Liver (tissue), 9 donors: Measurements from ENCODE around the gene CIDEB. TPM values are rescaled to one million over a fixed set of nuclear protein-coding genes. Genes with fewer than 3 reads are reported as not detected.

Experiments
- DNase-seq: peaks from one replicate; pipeline ENCODE4 v3.0.0-alpha.2; 2017; ENCODE audit warnings: low spot score
- H3K27ac ChIP-seq, 2 donors: one replicate each; pipeline ENCODE4 v1.7.0; 2013; ENCODE audit warnings: inconsistent platforms in 2 of 2, low read length in 2 of 2, control low read depth in 1 of 2, low read depth in 1 of 2, mild to moderate bottlenecking in 1 of 2
- H3K27me3 ChIP-seq, 4 donors: one replicate each; pipeline versions ENCODE4 v1.6.1 to v1.7.0; 2013; ENCODE audit warnings: low read length in 3 of 4, inconsistent platforms in 1 of 4, mild to moderate bottlenecking in 1 of 4, moderate library complexity in 1 of 4; ENCODE audit not compliant: control insufficient read depth in 4 of 4, insufficient read depth in 4 of 4
- H3K36me3 ChIP-seq, 4 donors: one replicate each; pipeline versions ENCODE4 v1.6.1 to v1.7.0; 2013; ENCODE audit warnings: low read length in 3 of 4, mild to moderate bottlenecking in 3 of 4, low read depth in 1 of 4, moderate library complexity in 1 of 4; ENCODE audit not compliant: control insufficient read depth in 4 of 4, insufficient read depth in 3 of 4
- H3K4me1 ChIP-seq, 4 donors: one replicate each; pipeline versions ENCODE4 v1.6.1 to v1.7.0; 2013; ENCODE audit warnings: low read length in 3 of 4, mild to moderate bottlenecking in 3 of 4, moderate library complexity in 1 of 4; ENCODE audit not compliant: control insufficient read depth in 4 of 4, insufficient read depth in 4 of 4
- H3K4me3 ChIP-seq, 3 donors: one replicate each; pipeline versions ENCODE4 v1.6.1 to v1.7.0; 2013; ENCODE audit warnings: low read length in 3 of 3, control low read depth in 1 of 3, low read depth in 1 of 3, mild to moderate bottlenecking in 1 of 3
- H3K9ac ChIP-seq, 2 donors: one replicate each; pipeline ENCODE4 v1.7.0; 2013; ENCODE audit warnings: low read length in 2 of 2, mild to moderate bottlenecking in 2 of 2, moderate library complexity in 2 of 2, control low read depth in 1 of 2, low read depth in 1 of 2
- H3K9me3 ChIP-seq, 4 donors: one replicate each; pipeline versions ENCODE4 v1.6.1 to v1.7.0; 2013; ENCODE audit warnings: low read length in 3 of 4; ENCODE audit not compliant: control insufficient read depth in 4 of 4
- ATF3 ChIP-seq: IDR thresholded peaks from 2 replicates; pipeline ENCODE4 v1.6.1; 2016; ENCODE audit warnings: antibody characterized with exemption
- CTCF ChIP-seq: fragments of 150-350 bp; IDR thresholded peaks from 2 replicates; pipeline ENCODE4 v1.5.1; 2017; ENCODE audit warnings: improper control_type of control experiment, low read depth, low read length; ENCODE audit not compliant: missing input control
- EGR1 ChIP-seq, 2 donors: IDR thresholded peaks; 2 replicates each; pipeline ENCODE4 v1.6.1; 2016 to 2018; ENCODE audit warnings: antibody characterized with exemption in 2 of 2, low read depth in 2 of 2
- FOXA1 ChIP-seq: IDR thresholded peaks from 2 replicates; pipeline ENCODE4 v1.6.1; 2016; ENCODE audit warnings: antibody characterized with exemption
- GABPA ChIP-seq, 2 donors: IDR thresholded peaks in 1 of 2; conservative IDR thresholded peaks in 1 of 2; 2 replicates each; pipeline ENCODE4 v1.6.1; 2016; ENCODE audit warnings: antibody characterized with exemption in 2 of 2, mild to moderate bottlenecking in 1 of 2, moderate library complexity in 1 of 2
- HNF4A ChIP-seq, 2 donors: conservative IDR thresholded peaks; 2 replicates each; pipeline ENCODE4 v1.6.1; 2016; ENCODE audit warnings: antibody characterized with exemption in 2 of 2, mild to moderate bottlenecking in 2 of 2
- HNF4G ChIP-seq: IDR thresholded peaks from 2 replicates; pipeline ENCODE4 v1.6.1; 2016; ENCODE audit warnings: antibody characterized with exemption
- JUND ChIP-seq, 2 donors: IDR thresholded peaks; 2 replicates each; pipeline ENCODE4 v1.6.1; 2016; ENCODE audit warnings: antibody characterized with exemption in 2 of 2
- MAX ChIP-seq: IDR thresholded peaks from 2 replicates; pipeline ENCODE4 v1.6.1; 2016; ENCODE audit warnings: antibody characterized with exemption
- NR2F2 ChIP-seq: IDR thresholded peaks from 2 replicates; pipeline ENCODE4 v1.6.1; 2016; ENCODE audit warnings: antibody characterized with exemption
- RAD21 ChIP-seq, 2 donors: IDR thresholded peaks; 2 replicates each; pipeline ENCODE4 v1.6.1; 2016; ENCODE audit warnings: antibody characterized with exemption in 2 of 2, mild to moderate bottlenecking in 2 of 2
- RXRA ChIP-seq, 2 donors: IDR thresholded peaks; 2 replicates each; pipeline ENCODE4 v1.6.1; 2017 to 2018; ENCODE audit warnings: antibody characterized with exemption in 2 of 2, mild to moderate bottlenecking in 1 of 2
- SP1 ChIP-seq: IDR thresholded peaks from 2 replicates; pipeline ENCODE4 v1.6.1; 2018; ENCODE audit warnings: antibody characterized with exemption, mild to moderate bottlenecking
- TAF1 ChIP-seq: conservative IDR thresholded peaks from 2 replicates; pipeline ENCODE4 v1.6.1; 2016; ENCODE audit warnings: antibody characterized with exemption, mild to moderate bottlenecking
- WGBS: extraction: QIAGEN DNeasy Blood & Tissue Kit; methylation state at CpG from one replicate; pipeline ENCODE4 v1.1.7; 2013; 5-methylcytosine and 5-hydroxymethylcytosine counted together
- polyA plus RNA-seq, 2 donors: library from polyadenylated mRNA; stranded (reverse) in 1 of 2; unstranded in 1 of 2; fragments of 200-250 nt in 1 of 2; fragments of >200 nt in 1 of 2; fragmentation: Nextera tagmentation in 1 of 2; extraction: Ambion mirVana in 1 of 2; gene quantifications; one replicate each; pipeline versions ENCODE4 v1.2.1 to v1.2.3, GENCODE V29; 2013 to 2015
- total RNA-seq, 2 donors: library from RNA; depleted of rRNA; stranded (reverse); fragments of >200 nt; gene quantifications; one replicate each; pipeline ENCODE4 v1.2.3, GENCODE V29; 2014
- TF ChIP-seq, protein P1 (sequence below): IDR thresholded peaks from 2 replicates; pipeline ENCODE4 v1.6.1; 2016; ENCODE audit warnings: antibody characterized with exemption
- TF ChIP-seq, protein P2 (sequence below): IDR thresholded peaks from 2 replicates; pipeline ENCODE4 v1.6.1; 2016; ENCODE audit warnings: antibody characterized with exemption, mild to moderate bottlenecking
- donor health status: healthy.
- donor health status: healthy.
- donor health status: healthy.
- donor health status: healthy.
- donor health status: healthy.

Gene CIDEB
- total and polyA plus RNA-seq, 4 donors = 32.1 to 312 (median 159) TPM

DNA sequence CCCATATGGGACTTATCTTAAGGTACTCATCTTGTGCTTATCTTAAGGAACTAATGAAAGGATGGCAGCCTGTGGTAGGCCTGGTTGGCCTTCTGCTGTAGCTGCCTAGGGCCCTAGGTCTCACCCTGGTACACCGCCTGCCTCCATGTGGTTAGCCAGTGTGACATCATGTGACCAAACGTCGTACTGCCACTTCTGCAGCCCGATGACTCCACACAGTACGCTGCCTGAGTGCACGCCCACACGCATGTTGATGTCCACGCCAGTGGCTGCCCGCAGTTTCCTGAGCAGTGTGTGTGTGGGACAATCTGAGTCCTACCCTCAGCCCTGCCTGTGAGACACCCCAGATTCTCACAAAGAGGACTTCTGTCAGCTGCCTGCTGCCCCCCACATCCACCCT is 22.0 kb upstream of the CIDEB start:
- H3K4me1 ChIP-seq = peaks cover 9 to 35% (median 20%) of the 10 kb centered on the region in 4 donors
- no peak overlapping the region for H3K27ac ChIP-seq
- no peaks in the 10 kb centered on the region for H3K36me3 ChIP-seq
- no peak overlapping the region for H3K9ac ChIP-seq
- no peak for DNase-seq
- no peak for TF ChIP-seq TAF1
- no peak for TF ChIP-seq CTCF
- TF ChIP-seq FOXA1 = no peak
- no peak for TF ChIP-seq HNF4A (conservative IDR thresholded peaks at IDR 0.05)
- TF ChIP-seq HNF4G = no peak
- TF ChIP-seq RXRA (IDR thresholded peaks at IDR 0.05) = no peak
- no peak for TF ChIP-seq JUND (IDR thresholded peaks at IDR 0.05)
- TF ChIP-seq, protein P1, sequence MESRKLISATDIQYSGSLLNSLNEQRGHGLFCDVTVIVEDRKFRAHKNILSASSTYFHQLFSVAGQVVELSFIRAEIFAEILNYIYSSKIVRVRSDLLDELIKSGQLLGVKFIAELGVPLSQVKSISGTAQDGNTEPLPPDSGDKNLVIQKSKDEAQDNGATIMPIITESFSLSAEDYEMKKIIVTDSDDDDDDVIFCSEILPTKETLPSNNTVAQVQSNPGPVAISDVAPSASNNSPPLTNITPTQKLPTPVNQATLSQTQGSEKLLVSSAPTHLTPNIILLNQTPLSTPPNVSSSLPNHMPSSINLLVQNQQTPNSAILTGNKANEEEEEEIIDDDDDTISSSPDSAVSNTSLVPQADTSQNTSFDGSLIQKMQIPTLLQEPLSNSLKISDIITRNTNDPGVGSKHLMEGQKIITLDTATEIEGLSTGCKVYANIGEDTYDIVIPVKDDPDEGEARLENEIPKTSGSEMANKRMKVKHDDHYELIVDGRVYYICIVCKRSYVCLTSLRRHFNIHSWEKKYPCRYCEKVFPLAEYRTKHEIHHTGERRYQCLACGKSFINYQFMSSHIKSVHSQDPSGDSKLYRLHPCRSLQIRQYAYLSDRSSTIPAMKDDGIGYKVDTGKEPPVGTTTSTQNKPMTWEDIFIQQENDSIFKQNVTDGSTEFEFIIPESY = no peak
- 84% methylated on average over 9 of the region's 9 CpGs for WGBS
- H3K4me3 ChIP-seq = no peak overlapping the region
- H3K27me3 ChIP-seq = no peaks in the 10 kb centered on the region
- no peaks in the 10 kb centered on the region for H3K9me3 ChIP-seq

GRCh38 chr14:24329073-24329663 is 21.4 kb upstream of the CIDEB start:
- 90% methylated on average over 12 of the region's 12 CpGs for WGBS
- TF ChIP-seq SP1 = no peak
- TF ChIP-seq ATF3 = no peak
- TF ChIP-seq, protein P2, sequence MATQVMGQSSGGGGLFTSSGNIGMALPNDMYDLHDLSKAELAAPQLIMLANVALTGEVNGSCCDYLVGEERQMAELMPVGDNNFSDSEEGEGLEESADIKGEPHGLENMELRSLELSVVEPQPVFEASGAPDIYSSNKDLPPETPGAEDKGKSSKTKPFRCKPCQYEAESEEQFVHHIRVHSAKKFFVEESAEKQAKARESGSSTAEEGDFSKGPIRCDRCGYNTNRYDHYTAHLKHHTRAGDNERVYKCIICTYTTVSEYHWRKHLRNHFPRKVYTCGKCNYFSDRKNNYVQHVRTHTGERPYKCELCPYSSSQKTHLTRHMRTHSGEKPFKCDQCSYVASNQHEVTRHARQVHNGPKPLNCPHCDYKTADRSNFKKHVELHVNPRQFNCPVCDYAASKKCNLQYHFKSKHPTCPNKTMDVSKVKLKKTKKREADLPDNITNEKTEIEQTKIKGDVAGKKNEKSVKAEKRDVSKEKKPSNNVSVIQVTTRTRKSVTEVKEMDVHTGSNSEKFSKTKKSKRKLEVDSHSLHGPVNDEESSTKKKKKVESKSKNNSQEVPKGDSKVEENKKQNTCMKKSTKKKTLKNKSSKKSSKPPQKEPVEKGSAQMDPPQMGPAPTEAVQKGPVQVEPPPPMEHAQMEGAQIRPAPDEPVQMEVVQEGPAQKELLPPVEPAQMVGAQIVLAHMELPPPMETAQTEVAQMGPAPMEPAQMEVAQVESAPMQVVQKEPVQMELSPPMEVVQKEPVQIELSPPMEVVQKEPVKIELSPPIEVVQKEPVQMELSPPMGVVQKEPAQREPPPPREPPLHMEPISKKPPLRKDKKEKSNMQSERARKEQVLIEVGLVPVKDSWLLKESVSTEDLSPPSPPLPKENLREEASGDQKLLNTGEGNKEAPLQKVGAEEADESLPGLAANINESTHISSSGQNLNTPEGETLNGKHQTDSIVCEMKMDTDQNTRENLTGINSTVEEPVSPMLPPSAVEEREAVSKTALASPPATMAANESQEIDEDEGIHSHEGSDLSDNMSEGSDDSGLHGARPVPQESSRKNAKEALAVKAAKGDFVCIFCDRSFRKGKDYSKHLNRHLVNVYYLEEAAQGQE = no peak
- no peak for TF ChIP-seq CTCF
- TF ChIP-seq NR2F2 = no peak
- no peak for TF ChIP-seq MAX
- TF ChIP-seq, protein P1 = no peak
- TF ChIP-seq JUND (IDR thresholded peaks at IDR 0.05) = no peak
- no peak for TF ChIP-seq HNF4G
- TF ChIP-seq GABPA (IDR thresholded peaks at IDR 0.05 in 1 of 2, conservative IDR thresholded peaks at IDR 0.05 in 1 of 2) = no peak
- no peak for TF ChIP-seq HNF4A (conservative IDR thresholded peaks at IDR 0.05)
- TF ChIP-seq RXRA (IDR thresholded peaks at IDR 0.05) = no peak
- no peak for TF ChIP-seq RAD21 (IDR thresholded peaks at IDR 0.05)
- TF ChIP-seq TAF1 = no peak
- no peak for TF ChIP-seq EGR1 (IDR thresholded peaks at IDR 0.05; ENCODE audit: low read depth in 2 of 2)
- no peak for TF ChIP-seq FOXA1
- Histone ChIP-seq H3K27ac (no peak overlapping the region), H3K9me3 (no peaks in the 10 kb centered on the region), H3K36me3 (no peaks in the 10 kb centered on the region), H3K4me3 (no peak overlapping the region), H3K27me3 (no peaks in the 10 kb centered on the region), H3K4me1 (peaks cover 7 to 29% (median 16%) of the 10 kb centered on the region in 4 donors), H3K9ac (no peak overlapping the region)
- no peak for DNase-seq
